CD14-positive monocyte (primary cell): ENCODE measurements around the gene MT1B. TPM values are rescaled to one million over a fixed set of nuclear protein-coding genes. Genes with fewer than 3 reads are reported as not detected.
A peak's percentile ranks its signal among the peaks of the same experiment; 100 is the strongest.

ENCODE experiments used
- DNase-seq, 3 donors: peaks; one replicate each; pipeline ENCODE4 v3.0.0-alpha.2; 2011 to 2022
- H2AFZ ChIP-seq: 2 replicates; pipeline ENCODE4 v1.6.0; 2012; ENCODE audit warnings: mild to moderate bottlenecking, low read depth, low read length, inconsistent platforms; ENCODE audit not compliant: insufficient read depth, poor library complexity, severe bottlenecking
- H3K27ac ChIP-seq, 2 donors: 1 replicate in 1 of 2; 2 replicates in 1 of 2; pipeline ENCODE4 v1.5.1; 2012 to 2013; ENCODE audit warnings: low read length in 2 of 2, control low read depth in 1 of 2, inconsistent platforms in 1 of 2, low read depth in 1 of 2, mild to moderate bottlenecking in 1 of 2
- H3K27me3 ChIP-seq, 2 donors: one replicate each; pipeline versions ENCODE4 v1.6.0 to v1.6.1; 2011 to 2013; ENCODE audit warnings: low read length in 2 of 2; ENCODE audit not compliant: control insufficient read depth in 2 of 2, insufficient read depth in 2 of 2
- H3K36me3 ChIP-seq, 2 donors: replicated peaks in 1 of 2; 1 replicate in 1 of 2; 2 replicates in 1 of 2; pipeline versions ENCODE4 v1.5.1 to v1.6.1; 2012 to 2013; ENCODE audit warnings: low read length in 2 of 2, control low read depth in 1 of 2, inconsistent platforms in 1 of 2, mild to moderate bottlenecking in 1 of 2; ENCODE audit not compliant: insufficient read depth in 2 of 2, control insufficient read depth in 1 of 2
- H3K4me1 ChIP-seq, 2 donors: 1 replicate in 1 of 2; 2 replicates in 1 of 2; pipeline versions ENCODE4 v1.5.1 to v1.6.1; 2012 to 2013; ENCODE audit warnings: low read length in 2 of 2, control low read depth in 1 of 2, inconsistent platforms in 1 of 2, mild to moderate bottlenecking in 1 of 2, moderate library complexity in 1 of 2; ENCODE audit not compliant: insufficient read depth in 2 of 2, control insufficient read depth in 1 of 2
- H3K4me2 ChIP-seq: replicated peaks from 2 replicates; pipeline ENCODE3; 2012; ENCODE audit warnings: low read length, moderate library complexity, mild to moderate bottlenecking; ENCODE audit not compliant: poor library complexity, severe bottlenecking; ENCODE audit errors: extremely low read depth
- H3K4me3 ChIP-seq, 3 experiments: fragments of 200-600 bp in 1 of 3; sonication (generic) in 1 of 3; replicated peaks in 1 of 3; 1 replicate in 2 of 3; 2 replicates in 1 of 3; pipeline ENCODE4 v1.5.1; 2011 to 2013; ENCODE audit warnings: low read length in 3 of 3, mild to moderate bottlenecking in 3 of 3, control low read depth in 2 of 3, low read depth in 2 of 3, inconsistent platforms in 1 of 3, moderate library complexity in 1 of 3
- H3K79me2 ChIP-seq: 2 replicates; pipeline ENCODE4 v1.6.0; 2012; ENCODE audit warnings: mild to moderate bottlenecking, control low read depth, inconsistent platforms, low read length, moderate library complexity; ENCODE audit not compliant: insufficient read depth
- H3K9ac ChIP-seq: 2 replicates; pipeline ENCODE4 v1.6.0; 2017; ENCODE audit warnings: low read length, mild to moderate bottlenecking; ENCODE audit not compliant: insufficient read depth, poor library complexity, severe bottlenecking
- H3K9me3 ChIP-seq, 2 donors: replicated peaks in 1 of 2; 1 replicate in 1 of 2; 2 replicates in 1 of 2; pipeline versions ENCODE4 v1.5.1 to v1.6.1; 2012 to 2013; ENCODE audit warnings: low read length in 2 of 2, control low read depth in 1 of 2; ENCODE audit not compliant: control insufficient read depth in 1 of 2, insufficient read depth in 1 of 2
- H4K20me1 ChIP-seq: 2 replicates; pipeline ENCODE4 v1.6.0; 2012; ENCODE audit warnings: mild to moderate bottlenecking, low read length, control low read depth, moderate library complexity; ENCODE audit not compliant: insufficient read depth
- H3K27ac Mint-ChIP-seq, 7 donors: one replicate each; pipeline ENCODE4 v1.8.0; 2020; ENCODE audit warnings: mild to moderate bottlenecking in 7 of 7, mixed read lengths in 7 of 7, moderate library complexity in 6 of 7, inconsistent platforms in 2 of 7
- H3K27me3 Mint-ChIP-seq, 3 donors: one replicate each; pipeline ENCODE4 v1.8.0; 2021 to 2022; ENCODE audit warnings: low read depth in 3 of 3, mild to moderate bottlenecking in 3 of 3, mixed read lengths in 3 of 3, moderate library complexity in 3 of 3, inconsistent platforms in 1 of 3
- H3K36me3 Mint-ChIP-seq, 2 donors: one replicate each; pipeline ENCODE4 v1.8.0; 2020; ENCODE audit warnings: mixed read lengths in 2 of 2, inconsistent platforms in 1 of 2, mild to moderate bottlenecking in 1 of 2
- H3K4me1 Mint-ChIP-seq: one replicate; pipeline ENCODE4 v1.8.0; 2020; ENCODE audit warnings: mild to moderate bottlenecking, mixed read lengths
- H3K4me3 Mint-ChIP-seq, 2 donors: one replicate each; pipeline ENCODE4 v1.8.0; 2020; ENCODE audit warnings: mild to moderate bottlenecking in 2 of 2, mixed read lengths in 2 of 2, moderate library complexity in 1 of 2
- H3K9me3 Mint-ChIP-seq, 7 donors: one replicate each; pipeline ENCODE4 v1.8.0; 2020 to 2022; ENCODE audit warnings: mixed read lengths in 7 of 7, mild to moderate bottlenecking in 6 of 7, moderate library complexity in 6 of 7, inconsistent platforms in 2 of 7
- WGBS: methylation state at CpG from one replicate; pipeline ENCODE4 v1.1.5; 2013; ENCODE audit warnings: missing lambda C conversion rate; ENCODE audit not compliant: insufficient coverage; 5-methylcytosine and 5-hydroxymethylcytosine counted together
- intact Hi-C, 2 donors: fragments of 100-400 bp; cut with micrococcal nuclease; formaldehyde crosslinking; loops; one replicate each; pipeline versions ENCODE4 v1.15.0 to v1.15.1; 2023
- polyA plus RNA-seq, 3 donors: library from polyadenylated mRNA; depleted of rRNA in 1 of 3; unstranded in 2 of 3; stranded (reverse) in 1 of 3; fragments of 300-500 nt in 2 of 3; fragments of >200 nt in 1 of 3; fragmentation: Illumina TruSeq in 2 of 3; gene quantifications; 1 replicate in 2 of 3; 2 replicates in 1 of 3; pipeline ENCODE4 v1.2.3, GENCODE V29; 2012 to 2021
- TF ChIP-seq, protein P1 (sequence below): fragments of 200-600 bp; IDR thresholded peaks from one replicate; pipeline ENCODE4 v1.8.0; 2022; ENCODE audit warnings: antibody characterized with exemption, mild to moderate bottlenecking

Gene MT1B
- polyA plus RNA-seq, 3 donors: not detected

DNA sequence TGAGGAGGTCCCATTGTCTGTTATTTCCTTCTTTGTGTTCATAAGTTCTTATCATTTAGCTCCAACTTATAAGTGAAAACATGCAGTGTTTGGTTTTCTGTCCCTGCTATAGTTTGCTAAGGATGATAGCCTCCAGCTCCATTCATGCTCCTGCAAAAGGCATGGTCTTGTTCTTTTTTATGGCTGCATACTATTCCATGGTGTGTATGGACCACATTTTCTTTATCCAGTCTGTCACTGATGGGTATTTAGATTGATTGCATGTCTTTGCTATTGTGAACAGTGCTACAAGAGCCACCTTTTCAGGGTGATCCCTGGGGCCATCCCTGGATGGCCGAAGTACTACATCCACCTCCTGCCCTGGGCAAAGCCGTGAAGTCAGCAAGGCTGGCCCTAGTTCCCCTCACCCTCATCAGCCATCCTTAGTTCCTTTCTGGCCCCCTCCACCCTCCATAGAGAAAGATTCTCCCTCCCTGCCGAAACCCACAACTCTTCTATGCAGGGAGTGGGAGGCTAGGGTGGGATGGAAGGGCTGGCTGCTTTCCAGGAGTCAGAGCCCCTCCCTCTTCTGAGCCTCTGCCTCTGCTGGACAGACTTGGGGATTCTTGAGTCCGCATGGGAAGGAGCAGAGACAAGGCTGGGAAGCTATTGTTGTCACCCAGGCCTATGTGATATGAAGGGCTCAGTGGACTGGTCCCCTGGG lies 38.9 kb downstream of the MT1B start:
- intact Hi-C loops: no loop called here
- TF ChIP-seq, protein P1, sequence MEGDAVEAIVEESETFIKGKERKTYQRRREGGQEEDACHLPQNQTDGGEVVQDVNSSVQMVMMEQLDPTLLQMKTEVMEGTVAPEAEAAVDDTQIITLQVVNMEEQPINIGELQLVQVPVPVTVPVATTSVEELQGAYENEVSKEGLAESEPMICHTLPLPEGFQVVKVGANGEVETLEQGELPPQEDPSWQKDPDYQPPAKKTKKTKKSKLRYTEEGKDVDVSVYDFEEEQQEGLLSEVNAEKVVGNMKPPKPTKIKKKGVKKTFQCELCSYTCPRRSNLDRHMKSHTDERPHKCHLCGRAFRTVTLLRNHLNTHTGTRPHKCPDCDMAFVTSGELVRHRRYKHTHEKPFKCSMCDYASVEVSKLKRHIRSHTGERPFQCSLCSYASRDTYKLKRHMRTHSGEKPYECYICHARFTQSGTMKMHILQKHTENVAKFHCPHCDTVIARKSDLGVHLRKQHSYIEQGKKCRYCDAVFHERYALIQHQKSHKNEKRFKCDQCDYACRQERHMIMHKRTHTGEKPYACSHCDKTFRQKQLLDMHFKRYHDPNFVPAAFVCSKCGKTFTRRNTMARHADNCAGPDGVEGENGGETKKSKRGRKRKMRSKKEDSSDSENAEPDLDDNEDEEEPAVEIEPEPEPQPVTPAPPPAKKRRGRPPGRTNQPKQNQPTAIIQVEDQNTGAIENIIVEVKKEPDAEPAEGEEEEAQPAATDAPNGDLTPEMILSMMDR: no peak

DNA sequence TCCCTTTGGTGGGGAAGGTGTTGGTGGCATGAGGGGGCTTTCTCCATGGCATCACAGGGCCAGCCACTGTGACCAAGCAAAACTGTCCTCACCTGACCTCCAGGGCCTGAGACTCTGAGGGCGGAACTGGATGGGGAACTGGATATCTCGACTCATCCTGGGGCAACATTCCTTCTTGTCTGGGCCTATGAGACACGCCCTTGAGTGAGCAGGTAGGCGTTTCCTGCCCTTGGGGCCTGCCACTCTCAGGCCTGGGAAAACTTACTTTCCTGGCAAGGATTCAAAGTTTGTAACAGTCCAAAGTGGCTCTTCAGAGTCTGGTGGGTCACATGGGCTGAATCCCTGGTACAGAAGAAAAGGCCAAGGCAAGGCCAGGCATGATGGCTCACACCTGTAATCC lies 40.2 kb downstream of the MT1B start:
- DNase-seq: no peak
- Histone ChIP-seq H3K9ac (no peak overlapping the region), H4K20me1 (no peaks in the 10 kb centered on the region), H3K36me3 (no peaks in the 10 kb centered on the region), H3K27ac (no peak overlapping the region), H3K27me3 (no peaks in the 10 kb centered on the region), H2AFZ (no peak overlapping the region), H3K79me2 (no peaks in the 10 kb centered on the region), H3K4me3 (no peak overlapping the region), H3K4me1 (no peaks in the 10 kb centered on the region), H3K4me2 (no peak overlapping the region), H3K9me3 (peaks cover 0 to 8% of the 10 kb centered on the region in 2 donors)
- intact Hi-C loops: no loop called here
- WGBS: 74% methylated on average over 4 of the region's 4 CpGs
- H3K36me3 Mint-ChIP-seq: no peaks in the 10 kb centered on the region
- no peak overlapping the region for H3K4me3 Mint-ChIP-seq
- TF ChIP-seq, protein P1: no peak
- H3K4me1 Mint-ChIP-seq: no peaks in the 10 kb centered on the region
- H3K27ac Mint-ChIP-seq: no peak overlapping the region
- H3K27me3 Mint-ChIP-seq: peaks cover 4 to 15% (median 7%) of the 10 kb centered on the region in 3 donors
- peaks cover 0 to 18% (median 11%) of the 10 kb centered on the region in 7 donors for H3K9me3 Mint-ChIP-seq

More for the DNA sequence above, 38.9 kb downstream of the MT1B start:
- no peak overlapping the region for H3K27ac Mint-ChIP-seq
- Histone ChIP-seq H3K9ac (no peak overlapping the region), H4K20me1 (no peaks in the 10 kb centered on the region), H3K27me3 (no peaks in the 10 kb centered on the region), H3K36me3 (no peaks in the 10 kb centered on the region), H3K4me3 (no peak overlapping the region), H3K9me3 (peaks cover 0 to 11% of the 10 kb centered on the region in 2 donors), H2AFZ (no peak overlapping the region), H3K27ac (no peak overlapping the region), H3K4me2 (no peak overlapping the region), H3K79me2 (no peaks in the 10 kb centered on the region), H3K4me1 (no peaks in the 10 kb centered on the region)
- H3K9me3 Mint-ChIP-seq: peaks cover 5 to 24% (median 21%) of the 10 kb centered on the region in 7 donors
- peaks cover 2 to 15% (median 7%) of the 10 kb centered on the region in 3 donors for H3K27me3 Mint-ChIP-seq
- H3K36me3 Mint-ChIP-seq: peaks cover 4 to 5% of the 10 kb centered on the region in 2 donors
- peak overlapping the region in 1 of 2 donors; percentile 1 for H3K4me3 Mint-ChIP-seq
- DNase-seq: no peak
- no CpG with 5 or more reads among the region's 4 CpGs for WGBS
- H3K4me1 Mint-ChIP-seq: no peaks in the 10 kb centered on the region
